GM19438 (cell line): ENCODE data around the gene ESRRB.

ENCODE experiments used
- ATAC-seq: cut with Tn5 transposase; IDR thresholded peaks from one replicate; pipeline ENCODE4 v1.9.1; 2021; ENCODE audit warnings: low read depth; ENCODE audit not compliant: unreplicated experiment

ESRRB gene

DNA sequence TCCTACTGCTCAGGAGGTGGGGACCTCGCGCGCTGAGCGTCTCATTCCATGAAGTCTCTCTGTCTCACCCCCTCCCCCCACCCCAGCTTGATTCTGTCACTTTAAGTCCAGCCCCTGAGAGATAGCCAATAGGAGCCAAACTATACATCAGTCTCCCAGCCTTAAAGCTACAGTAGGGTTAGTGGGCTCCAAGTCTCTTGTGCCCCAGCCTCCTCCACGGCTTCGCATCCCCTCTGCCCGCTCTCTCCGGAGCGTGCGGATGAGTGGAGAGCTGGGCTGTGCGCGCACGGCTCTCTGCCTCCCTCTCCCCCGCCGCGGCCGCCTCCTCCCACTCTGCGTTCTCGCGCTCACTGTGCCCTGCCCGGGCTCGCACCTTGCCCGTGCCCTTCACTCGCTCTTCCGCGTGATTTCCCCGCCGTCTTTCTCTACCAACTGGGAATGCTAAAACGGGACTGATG is at the start of gene ESRRB:
TSS of gene ESRRB (plus strand) at position 191 of the 458 bp plus-strand sequence. CDS start at position 456, 265 bp downstream.
- no peak for ATAC-seq

DNA sequence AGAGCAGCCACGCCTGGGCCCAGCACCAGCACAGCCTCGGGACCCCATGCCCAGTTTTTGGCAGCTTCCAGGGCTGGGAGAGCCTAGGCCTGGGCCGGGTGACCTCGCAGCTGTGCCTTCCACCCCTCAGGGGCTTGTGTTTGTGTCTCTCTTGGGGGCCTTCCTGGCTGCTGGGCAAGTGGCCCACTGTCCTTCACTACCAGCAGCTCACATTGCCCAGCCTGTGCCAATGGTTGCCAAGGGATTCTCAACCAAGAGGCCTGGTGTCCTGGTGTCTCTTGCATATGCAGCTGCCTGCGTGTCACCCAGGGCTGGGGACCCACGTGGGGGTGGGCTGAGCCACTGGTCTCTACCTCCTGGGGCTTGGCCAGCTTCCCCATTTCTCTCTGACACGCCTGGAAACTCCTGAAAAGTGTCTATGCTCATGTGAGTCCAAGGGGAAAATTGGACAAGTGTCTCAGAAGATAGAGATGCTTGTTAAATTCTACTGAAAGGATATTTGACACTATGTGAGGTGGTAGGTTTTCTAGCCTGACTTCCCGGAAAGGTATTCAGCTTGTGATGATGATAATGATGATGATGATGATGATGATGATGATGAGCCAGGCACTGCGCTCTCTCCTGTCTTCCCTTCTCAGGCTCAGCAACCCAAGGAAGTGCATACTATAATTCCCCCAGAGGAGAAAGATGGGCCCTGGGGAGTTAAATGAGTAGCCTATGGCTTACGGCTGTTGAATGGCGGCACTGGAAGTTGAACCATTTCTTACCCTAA is 48.8 kb upstream of the ESRRB start:
- ATAC-seq, result no peak

DNA sequence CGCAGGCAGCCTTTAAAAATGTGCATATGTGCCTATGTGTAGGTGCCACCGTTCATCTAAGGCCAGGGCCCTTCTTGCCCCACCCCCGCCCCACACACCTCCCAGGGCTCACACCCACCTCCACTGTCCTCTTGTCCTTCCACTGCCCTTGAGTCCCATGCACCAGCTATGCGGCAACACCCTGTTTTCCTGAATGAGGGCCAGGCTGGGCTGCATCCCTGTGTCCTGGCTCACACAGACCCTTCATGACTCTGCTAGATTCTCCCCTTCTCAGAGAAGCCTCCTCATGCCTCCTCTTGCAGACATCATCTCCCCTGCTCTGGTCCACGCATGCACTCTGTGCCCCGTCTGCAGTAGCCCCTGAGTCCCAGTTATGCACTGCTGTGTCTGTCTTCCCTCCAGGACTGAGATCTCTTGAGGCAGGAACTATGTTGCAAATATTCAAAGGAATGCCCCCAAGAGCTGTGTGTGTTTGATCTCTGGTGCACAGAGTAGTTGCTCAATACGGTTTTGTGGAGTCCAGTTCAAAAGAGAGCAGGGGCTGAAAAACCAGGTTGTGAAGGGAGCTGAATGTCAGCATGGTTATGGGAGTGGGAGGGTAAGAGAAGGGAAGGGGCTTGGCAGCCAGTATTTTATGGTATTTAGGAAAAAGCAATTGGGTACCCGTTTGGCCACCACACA is 47.3 kb upstream of the ESRRB start:
- no peak for ATAC-seq

DNA sequence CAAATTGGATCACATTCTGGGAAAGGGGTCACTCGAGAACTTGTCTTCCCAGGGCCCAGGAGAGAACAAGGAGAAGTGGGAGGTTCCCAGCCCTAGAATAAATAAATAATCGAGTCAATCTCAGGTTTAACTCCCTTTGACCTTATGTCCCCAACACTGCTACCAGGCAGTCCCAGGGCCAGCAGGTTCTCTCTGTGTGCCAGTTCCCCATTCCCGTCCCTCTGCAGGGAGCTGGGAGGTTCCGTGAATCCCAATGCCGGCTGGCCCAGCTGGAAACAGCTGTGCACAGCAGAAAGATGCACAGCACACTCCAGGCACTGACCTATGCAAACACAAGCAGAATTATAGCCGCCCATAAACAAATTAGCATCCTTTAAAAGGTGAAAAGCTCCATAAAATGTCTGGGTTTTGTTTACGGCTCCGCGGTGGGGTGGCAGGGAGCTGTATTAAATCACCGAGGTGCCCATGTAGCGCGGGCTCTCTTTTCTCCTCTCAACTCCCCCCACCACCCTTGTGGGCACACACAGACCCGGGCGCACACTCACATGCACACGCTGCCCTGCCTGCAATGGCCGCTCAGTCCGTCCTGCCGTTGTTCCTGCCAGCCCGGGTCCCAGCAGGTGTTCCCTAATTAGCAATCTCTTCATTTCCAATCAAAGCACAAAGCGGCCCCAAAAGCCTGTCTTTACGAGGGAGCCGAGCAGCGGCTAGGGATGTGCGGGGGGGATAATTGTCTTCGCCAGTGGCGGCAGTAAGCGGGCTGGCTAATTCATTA is 46.6 kb upstream of the ESRRB start:
- no peak for ATAC-seq

DNA sequence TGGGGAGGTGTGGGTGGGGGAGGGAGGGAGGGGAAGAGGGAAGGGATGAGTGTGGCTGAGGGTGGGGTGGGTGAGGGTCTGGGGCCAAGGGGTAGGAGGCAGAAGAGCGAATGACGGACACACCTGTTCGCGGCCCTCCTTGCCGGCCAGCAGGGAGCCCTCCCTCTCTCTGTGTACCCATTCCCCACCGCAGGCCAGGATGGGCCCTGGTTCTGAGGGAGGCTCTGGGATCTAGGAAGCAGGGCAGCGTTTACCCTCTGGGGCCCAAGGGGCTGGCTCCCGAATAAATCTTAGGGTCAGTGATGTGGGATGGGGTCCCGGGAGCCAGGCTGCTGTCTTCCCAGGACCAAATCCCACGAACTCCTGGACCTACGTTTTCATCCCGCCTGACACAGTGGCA is 46.0 kb upstream of the ESRRB start:
- no peak for ATAC-seq

DNA sequence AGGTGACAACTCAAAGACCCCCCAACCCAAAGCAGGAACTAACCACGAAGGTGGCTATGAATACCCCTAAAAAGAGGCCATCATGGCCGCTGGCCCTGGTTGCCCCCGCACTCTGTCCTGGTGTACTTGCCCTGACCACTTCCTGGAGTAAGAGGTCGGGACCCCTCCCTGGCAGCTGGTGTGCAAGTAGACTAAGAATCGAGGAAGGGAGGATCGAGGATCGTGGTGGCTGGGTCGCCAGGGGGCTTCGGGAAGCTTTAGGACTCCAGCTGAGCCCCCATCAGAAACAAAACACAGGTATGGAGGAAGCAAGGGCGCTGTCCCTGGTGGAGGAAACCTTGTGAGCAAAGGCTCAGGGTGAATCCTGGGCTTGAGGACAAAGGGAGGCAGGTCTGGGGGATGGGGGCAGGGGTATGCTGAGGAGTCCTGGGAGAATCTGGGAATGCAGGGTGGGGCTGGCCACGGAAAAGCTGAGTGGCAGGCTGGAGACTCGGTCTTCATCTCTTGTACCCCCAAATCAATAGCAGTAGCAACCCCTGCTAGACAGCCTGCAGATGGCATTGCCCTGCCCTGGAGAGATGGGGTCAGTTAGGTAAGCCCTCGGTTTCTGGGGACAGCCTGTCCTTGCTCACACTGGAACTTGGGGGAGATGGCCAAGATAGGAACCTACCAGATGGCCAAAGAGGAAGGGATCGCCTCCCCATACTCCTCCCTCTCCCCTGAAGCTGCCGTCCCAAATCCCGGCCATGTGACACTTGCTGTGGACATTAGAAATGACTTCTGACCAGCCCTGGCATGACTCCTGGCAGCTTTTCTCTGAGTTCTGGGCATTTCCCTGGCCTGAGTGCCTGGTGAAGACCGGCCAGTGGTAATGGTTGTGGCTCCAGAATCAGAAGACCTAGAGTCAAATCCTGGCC is 45.3 kb upstream of the ESRRB start:
- ATAC-seq, result no peak

DNA sequence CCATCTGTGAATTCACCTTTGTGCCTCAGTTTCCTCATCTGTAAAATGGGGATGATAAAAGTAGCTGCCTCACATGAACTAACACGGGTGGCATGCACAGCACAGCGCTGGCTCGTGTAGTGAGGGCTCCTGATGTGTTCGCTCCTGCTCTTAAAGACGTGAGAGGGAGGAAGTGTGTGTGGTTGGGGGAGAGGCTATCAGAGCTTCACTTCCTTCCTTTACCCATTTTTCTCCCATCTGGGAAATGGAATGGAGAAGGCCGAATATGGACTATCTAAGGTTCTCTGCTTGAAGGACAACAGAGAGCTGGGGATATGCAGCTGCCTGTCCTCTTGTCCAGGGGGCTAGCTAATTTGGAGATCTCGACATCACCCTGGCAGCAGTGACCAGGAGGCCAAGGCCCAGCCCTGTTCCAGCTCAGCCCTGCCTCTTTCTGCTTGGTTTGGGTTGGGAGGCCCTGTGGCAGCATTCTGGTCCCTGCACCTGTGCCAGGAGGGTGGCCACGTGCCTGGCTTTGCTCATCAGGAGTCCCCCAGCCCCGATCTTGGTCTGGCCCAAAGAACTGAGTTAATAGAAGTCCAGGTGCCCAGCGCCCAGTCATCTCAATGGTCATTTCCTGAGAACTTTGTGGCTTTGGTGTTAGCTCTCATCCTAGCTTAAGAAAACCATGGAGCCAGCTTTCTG is 44.5 kb upstream of the ESRRB start:
- no peak for ATAC-seq

DNA sequence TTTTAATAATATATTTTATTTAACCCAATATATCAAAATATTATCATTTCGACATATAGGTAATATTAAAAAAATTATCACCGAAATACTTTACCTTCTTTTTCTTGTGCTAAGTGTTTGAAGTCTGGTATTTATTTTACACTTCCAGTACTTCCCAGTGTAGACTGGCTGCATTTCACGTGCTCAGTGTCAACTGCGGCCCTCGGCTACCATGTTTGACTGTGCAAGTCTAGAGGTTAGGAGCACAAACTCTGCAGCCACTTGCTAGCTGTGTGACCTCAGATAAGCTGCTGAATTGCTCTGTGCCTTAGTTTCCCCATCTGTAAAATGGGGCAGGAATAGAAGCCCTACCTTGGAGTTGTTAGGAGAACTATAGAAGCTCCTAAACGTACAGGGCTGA is 42.3 kb upstream of the ESRRB start:
- no peak for ATAC-seq

DNA sequence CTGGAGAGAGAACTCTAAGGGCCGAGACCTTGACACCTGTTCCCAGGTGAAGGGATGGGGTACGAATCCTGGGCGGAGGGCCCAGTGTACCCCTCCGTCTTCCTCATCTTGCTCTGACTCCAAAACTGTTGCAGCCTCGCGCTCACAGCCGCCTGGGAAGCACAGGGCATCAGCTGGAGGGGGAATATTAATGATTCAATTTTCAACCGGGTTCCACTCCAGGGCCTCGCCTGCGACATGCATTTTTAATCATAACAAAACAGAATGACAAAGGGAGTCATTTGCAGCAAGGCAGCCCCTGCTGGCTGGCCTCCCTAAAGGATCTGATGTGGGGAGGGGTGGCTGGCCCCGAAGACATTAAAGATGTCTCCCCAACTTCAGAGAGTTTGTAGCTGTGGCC is 41.6 kb upstream of the ESRRB start:
- no peak for ATAC-seq

DNA sequence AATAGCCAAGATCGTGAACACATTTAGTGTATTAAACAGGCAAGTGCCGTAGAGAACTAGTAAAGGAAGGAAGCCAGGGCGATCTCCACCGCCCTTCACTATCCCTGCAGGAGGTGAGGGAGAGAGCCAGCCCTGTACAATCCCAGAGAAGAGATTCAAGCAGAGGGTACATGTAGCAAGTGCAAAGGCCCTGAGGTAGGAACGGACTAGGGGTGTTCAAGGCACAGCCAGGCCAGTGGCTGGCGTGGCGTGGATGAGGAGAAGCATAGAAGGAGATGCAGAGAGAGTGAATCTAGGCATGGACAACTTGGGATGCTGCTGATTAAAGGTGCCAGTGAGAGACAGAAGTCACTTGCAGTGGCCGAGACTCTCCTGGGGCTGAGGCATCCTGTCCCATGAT is 39.1 kb upstream of the ESRRB start:
- ATAC-seq, result no peak

DNA sequence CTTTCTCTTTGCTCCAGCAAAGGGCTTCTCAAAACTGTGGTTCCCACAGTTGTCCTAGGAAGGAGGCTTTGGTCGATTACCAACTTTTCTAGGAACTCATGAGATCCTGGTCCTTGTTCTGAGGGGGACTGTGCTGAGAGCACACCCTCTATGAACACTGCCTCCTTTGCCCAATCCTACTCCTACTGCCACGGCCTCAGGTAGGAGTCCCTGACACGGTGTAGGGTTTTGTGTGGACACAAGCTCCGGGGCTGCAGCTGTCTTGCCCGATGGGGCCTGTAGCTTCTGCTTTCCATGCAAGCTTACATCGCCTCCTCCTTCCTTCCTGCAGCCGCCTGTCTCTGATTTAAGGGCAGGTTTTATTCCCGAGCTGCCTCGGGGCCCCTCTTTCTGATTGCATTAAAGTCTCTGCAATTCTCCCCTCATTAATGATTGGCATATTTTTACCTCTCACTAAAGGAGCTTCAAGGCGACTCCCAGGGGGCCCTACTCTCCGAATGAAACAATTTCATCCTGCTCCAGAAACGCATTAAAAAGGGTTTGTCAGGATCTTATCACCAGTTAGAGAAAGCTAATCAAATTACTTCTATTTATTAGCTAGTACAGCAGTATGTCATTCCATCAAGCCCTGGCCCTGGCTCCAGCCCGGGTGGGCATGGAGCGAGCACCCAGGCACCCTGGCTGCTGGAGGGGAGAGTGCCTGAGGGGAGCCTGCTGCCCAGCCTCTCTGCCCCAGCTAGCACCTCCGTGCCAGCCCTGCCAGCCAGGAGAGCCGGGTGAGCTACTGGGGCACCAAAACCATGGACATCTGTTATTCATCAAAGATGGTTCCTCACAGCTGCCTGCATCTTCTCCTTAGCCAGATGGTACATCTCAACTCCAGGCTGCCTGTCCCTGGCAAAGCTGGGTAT is 38.0 kb upstream of the ESRRB start:
- no peak for ATAC-seq

DNA sequence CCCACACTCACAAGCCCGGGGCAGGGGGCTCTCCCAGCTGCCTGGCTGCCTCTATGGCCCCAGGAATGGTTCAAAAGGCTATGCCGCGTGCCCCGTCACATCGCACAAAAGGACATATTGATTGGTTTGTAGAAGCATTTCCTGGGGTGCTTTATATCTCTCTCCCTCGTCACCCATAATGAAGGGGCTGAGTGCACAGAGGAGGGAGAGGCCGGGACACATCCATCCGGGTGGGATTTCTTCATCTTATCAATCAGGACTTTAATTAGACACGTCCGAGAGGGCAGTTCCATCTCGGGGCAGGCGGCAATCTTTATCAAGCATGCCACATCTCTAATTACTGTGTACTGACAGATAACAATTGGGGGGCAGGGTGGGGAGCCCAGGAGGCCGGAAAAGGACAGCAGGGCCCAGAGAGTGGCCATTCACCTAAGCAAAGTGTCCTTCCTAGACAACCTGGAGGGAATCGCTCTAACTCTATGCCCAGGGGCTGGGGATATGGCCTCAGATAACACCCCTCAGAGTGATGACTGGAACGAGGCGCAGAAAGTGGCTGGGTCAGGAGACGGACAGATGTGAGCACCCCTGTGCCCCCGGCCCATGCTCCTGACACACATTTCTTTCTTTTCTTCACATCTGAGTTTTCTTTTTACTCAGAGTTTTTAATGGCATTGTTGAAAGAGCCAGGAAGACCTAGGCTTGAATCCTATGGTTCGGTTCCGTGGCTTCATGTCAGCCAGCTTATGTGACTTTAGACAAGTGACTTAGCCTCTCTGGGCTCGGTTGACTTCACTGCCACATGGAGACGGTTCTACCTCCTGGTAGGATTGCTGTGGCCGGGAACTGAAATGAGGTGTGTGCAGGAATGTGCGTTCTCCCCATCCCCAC is 36.0 kb upstream of the ESRRB start:
- no peak for ATAC-seq

DNA sequence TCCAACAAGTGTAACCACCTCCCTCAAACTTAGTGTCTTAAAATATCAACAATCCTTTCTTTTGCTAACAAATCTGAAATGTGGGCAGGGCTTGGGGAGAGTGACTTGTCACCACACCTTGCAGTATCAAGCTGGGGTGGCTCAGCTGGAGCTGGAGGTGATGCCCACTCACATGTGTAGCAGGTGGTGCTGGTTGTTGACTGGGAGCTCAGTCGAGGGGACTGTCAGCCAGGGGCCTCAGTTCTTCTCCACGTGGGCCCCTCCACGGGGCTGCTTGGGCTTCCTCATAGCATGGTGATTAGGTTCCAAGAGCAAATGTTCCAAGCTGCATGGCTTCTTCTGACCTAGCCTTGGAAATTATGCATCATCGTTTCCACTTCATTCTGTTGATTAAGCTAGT is 32.6 kb upstream of the ESRRB start:
- no peak for ATAC-seq

DNA sequence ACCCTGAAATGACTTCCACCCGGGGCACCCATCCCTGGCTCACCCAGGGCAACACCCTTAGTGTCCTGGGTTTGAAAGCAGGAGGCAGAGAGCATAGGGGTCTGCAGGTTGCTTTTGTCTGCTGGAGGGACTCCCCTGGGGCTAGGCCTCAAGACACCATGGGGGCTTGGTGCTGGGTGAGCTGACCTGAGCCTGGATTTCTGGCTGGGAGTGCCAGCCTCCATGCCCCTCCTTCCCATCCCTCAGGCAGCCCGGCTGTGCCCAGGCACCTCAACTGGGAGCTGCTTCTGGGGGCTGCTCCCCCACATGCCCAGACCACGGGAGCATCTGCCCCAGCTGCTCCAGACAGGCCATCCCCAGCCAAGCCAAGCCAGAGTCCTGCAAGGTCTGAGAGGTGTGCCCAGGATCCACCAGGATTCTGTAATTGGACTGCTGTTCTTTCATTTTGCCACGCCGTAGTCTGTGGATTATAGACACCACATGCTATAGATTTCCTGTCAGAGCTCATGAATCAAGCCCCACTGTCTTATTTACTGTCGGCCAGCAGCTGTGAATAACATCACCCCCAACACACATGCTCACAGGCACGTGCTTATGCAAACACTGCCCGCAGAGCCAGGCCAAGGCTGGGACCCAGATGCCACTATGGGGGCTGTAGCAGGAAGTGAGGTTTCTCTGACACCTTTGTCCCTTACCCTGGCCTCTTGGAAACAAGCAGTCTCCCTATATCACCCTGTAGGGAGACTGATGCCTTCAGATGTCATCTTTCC is 29.4 kb upstream of the ESRRB start:
- no peak for ATAC-seq

DNA sequence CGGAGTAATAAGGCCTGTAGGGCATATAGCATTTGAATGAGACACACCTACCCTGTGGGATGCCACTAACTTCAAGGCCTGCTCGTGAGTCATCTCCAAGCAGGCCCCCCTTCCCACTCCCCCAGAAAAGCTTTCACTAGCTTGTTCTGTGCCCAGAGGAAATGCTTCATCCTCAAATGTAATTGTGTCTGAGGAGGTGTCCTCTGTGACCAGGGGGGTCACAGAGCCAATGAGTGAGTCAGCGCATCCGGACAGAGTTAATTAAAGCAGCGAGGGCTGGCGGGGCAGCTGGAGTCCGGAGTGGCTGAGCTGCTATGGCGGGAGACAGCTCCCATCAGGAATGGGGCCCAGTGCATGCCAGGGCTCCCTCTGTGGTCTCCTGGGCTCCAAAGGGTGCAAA is 27.0 kb upstream of the ESRRB start:
- no peak for ATAC-seq

DNA sequence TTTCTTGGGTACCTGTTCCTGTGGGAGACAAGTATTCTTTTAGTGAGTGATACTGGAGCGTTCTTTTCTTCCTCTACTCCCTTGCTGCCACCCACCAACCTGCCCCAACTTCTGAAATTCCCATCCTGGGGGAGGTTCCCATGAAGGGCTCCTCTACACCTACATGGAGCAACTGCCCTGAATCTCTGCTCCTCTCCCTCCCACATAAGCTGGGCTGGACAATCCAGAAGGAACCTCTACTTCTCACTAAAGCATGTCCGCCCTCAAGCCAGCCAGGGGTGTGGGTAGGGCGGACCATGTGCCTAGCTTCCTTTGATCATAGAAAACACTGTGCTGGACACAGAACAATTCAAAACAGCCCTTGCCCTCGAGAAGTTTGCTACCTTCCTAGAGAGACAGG is 25.9 kb upstream of the ESRRB start:
- no peak for ATAC-seq

DNA sequence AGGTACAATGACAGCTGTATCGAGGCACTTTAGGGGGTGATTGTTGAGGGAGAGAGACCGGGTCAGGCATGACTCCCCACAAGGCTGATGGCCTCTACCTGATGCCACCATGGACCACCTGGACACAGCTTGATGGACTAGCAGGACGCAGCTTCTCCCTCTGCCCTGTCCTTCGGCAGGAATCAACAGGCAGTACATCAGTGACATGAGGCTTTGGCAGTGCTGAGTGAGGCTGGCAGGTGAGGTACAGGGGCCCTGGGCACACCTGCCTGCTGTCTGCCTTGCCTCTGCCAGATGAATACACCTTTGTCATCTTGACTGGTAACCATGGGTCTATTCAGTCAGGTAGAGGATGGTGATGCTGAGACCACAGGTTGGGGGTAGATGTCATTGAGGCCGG is 25.3 kb upstream of the ESRRB start:
- no peak for ATAC-seq
